HG03066 (cell line): ENCODE data around the gene ZNF500.

Source experiments
- ATAC-seq: cut with Tn5 transposase; IDR thresholded peaks from one replicate; pipeline ENCODE4 v1.9.1; 2021; ENCODE audit warnings: low read depth; ENCODE audit not compliant: unreplicated experiment

The ZNF500 gene

GRCh38 chr16:4775005-4775404 lies 8.0 kb upstream of the ZNF500 start:
- no peak for ATAC-seq

DNA sequence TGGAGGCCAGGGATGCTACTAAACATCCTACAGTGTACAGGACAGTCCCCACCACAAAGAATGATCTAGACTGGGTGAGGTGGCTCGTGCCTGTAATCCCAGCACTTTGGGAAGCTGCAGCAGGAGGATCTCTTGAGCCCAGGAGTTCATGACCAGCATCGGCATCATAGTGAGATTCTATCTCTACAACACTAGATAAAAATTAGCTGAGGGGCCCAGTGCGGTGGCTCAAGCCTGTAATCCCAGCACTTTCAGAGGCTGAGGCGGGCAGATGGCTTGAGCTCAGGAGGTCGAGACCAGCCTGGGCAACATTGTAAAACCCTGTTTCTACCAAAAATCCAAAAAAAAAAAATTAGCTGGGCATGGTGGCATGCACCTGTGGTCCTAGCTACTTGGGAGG lies 5.4 kb upstream of the ZNF500 start:
- ATAC-seq, result no peak

DNA sequence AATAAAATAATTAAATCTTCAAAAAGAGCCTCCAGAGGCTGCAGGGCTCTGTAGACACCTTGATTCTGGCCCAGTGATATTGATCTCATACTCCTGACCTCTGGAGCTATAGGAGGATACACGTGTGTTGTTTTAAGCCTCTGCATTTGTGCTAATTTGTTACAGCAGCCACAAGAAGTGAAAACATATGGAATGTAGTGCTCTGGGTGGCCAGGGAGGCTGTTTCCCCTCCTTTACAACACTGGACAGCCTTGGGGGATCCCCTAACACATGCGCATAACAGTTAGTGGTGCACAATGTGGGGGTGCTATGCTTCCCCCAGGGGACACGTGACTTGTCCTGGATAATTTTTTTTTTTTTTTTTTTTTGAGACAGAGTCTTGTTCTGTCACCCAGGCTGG lies 4.7 kb upstream of the ZNF500 start:
- no peak for ATAC-seq

DNA sequence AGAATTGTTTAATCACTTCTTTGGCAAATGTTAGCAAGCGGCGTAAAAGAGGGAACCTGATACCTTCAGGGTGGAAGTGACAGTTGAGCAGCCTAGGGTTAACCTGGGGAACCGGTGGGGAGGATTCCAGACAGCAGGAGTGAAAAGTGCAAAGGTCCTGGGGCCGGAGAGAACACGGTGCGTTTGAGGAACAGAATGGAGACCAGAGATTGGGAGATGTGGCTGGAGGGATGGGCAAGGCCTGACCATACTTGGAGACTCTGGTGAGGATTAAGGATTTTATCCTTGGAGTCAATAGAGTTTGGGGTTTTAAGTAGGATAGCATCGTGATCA lies 2.3 kb upstream of the ZNF500 start:
- ATAC-seq, result no peak

DNA sequence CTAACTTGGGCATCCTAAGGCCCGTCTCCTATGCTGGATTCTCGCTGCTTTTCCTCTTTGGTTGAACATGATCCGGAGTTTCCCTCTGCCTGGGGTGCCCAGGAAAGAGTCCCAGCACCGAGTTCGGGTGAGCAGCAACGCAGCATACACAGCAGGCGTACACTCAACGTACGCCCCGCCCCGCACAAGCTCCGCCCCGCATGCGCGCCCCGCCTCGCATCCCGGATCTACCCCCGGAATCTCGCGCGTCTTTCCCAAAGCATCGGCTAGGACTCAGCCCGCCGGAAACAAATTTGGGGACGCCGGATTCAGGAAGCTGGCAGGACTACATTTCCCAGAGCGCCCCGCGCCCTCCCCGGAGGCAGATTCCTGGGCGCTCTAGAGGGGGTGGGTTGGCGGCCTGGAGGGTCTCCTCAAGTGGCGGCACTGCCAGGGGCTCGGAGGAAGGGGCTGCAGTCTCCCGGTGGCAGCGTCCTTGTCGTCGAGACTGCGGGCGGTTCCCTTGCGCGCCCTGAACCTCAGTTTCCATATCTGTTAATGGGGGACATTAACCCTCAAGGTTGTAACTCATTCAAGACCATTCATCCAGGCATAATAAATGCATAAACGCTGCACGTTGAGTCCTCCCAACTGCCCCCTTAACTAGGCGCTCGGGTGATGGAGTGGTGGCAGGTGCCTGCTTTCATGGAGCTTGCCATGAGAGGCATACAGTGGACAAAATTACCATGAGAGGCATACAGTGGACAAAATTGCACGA lies 1.8 kb upstream of the ZNF500 start:
- peak; percentile 61 for ATAC-seq

GRCh38 chr16:4767872-4768548 lies 1.0 kb upstream of the ZNF500 start:
- peak; percentile 13 for ATAC-seq

DNA sequence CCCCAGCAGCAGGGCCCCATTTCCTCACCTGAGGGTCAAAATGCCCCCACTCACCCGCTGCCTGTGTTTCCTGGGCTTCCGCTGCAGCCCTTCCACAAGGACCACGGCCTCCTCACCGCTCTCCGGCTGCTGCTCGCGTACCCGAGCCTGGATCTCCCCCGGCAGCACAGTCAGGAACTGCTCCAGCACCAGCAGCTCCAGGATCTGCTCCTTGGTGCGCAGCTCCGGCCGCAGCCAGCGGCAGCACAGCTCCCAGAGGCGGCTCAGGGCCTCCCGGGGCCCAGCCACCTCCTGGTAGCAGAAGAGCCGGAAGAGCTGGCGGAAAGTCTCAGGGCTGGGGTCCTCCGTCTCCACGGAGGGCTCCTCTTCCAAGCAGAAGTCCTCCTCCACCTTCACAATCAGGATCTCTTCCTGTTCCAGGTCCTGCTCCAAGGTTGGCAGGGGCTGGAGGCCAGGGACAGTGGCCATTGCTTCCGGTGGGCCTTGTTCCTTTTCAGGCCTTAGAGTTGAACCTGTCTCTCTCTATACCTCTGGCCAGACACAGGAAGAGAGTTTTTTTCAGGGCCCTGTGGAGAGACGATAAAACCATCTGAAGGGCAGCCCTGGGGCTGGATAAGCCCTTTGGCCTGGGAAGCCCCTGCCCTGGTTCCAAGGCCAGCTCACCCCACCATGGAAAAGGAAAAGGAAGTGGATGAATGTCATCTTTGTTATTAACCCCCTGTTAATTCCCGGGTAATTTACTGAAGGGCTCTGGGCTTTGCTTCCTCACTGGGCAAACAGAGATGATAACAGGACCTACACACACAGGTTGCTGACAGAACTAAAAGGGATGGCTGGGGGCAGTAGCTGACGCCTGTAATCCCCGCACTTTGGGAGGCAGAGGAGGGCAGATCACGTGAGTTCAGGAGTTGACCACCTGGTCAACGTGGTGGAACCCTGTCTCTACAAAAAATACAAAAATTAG lies 1.2 kb downstream of the ZNF500 start:
- no peak for ATAC-seq

- no peak for ATAC-seq
Observed at GRCh38 chr16:4763791-4764190, 3.2 kb downstream of the ZNF500 start.

DNA sequence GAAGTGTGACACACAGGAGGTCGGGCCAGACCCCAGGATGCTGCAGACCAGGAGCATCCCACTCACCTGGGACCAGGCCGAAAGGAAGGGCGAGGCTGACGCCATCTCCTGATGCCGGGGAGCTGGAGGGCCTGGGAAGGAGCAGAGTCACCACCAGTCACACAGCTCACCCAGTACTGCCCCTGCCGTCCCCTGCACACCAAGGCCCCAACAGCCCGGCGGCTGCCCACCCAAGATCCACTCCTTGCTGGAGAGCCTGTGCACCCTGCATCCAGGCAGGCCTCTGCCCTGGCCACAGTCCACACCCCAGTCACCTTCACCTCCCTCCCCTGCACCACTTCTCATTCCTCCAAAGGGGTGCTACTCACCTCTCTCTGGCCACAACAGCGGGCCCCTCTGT lies 4.8 kb downstream of the ZNF500 start:
- ATAC-seq, result no peak

- no peak for ATAC-seq
Observed at GRCh38 chr16:4760221-4760910, 6.6 kb downstream of the ZNF500 start.

DNA sequence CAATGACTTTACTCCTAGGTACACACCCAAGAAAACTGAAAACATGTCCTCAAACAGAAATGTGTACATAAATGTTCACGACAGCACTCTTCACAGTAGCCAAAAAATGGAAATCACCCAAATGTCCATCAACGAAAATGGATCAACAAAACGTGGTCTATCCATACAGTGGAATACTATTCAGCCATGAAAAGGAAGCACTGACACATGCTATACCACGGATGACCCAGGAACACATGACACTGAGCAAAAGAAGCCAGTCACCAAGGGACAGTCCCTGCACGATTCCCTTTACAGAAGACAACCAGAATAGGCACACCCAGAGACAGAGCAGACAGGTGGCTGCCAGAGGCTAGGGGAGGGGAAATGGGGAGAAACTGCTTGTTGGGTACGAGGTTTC lies 11.3 kb downstream of the ZNF500 start:
- no peak for ATAC-seq

GRCh38 chr16:4754865-4755264 lies 12.1 kb downstream of the ZNF500 start:
- no peak for ATAC-seq

GRCh38 chr16:4753227-4753626 lies 13.7 kb downstream of the ZNF500 start:
- no peak for ATAC-seq

GRCh38 chr16:4752351-4753100 lies 14.4 kb downstream of the ZNF500 start:
- no peak for ATAC-seq

GRCh38 chr16:4750896-4751295 lies 16.1 kb downstream of the ZNF500 start:
- no peak for ATAC-seq

DNA sequence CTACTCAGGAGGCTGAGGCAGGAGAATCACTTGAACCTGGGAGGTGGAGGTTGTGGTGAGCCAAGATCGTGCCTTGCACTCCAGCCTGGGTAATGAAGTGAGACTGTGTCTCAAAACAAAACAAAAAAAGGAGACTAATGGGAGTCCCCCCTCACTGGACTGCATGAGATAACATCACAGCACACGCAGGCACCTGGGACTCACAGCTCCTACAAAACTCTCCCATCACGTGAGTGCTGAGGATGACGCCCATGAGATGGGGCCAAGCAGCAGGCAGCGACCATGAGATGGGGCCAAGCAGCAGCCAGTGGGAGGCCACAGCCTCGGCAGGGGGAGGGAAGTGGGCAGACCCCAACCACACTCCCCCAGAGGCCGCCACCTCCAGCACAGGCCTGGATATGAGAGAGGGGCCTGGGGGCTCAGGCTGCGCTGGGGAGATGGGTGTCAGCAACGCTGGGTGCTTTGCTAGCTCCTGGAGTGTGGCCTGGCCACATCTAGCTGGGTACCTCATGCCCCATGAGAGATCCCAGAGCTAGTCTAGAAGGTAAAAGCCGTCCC lies 17.2 kb downstream of the ZNF500 start:
- ATAC-seq, result no peak

DNA sequence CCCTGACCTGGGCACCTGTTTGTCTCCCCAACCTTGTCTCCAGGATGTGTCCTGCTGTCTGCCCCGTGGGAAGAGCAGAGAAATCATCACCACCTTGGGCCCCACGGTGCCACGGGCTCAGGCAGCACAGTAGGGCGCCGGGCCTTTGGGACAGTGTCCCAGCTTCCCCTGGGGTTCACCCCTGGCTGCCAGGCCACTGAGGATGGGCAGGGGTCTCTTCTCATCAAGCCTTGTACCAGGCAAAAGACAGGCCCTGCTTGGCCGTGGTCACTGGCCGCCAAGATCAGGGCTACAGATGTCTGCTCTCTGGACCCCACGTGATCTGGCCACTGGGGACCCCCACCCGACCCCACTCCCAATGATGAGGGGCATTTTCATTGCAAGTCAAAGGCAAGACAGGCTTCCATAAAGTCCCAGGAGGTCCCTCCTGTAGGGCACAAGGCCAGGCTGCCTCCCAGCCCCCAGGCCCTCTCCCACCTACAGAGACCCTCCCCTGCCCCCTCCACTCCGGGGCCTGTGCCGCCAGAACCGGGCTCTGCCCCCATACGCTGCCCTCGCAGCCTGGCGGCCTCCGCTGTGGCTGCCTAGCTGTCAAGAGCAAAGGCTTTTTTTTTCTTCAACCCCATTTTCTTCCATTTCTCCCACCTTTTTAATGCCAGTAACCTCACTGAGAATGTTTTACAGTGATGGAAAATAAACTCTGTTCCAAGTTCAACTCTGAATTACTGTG lies 18.1 kb downstream of the ZNF500 start:
- no peak for ATAC-seq

- no peak for ATAC-seq
Observed at GRCh38 chr16:4747906-4748681, 18.9 kb downstream of the ZNF500 start.
